Measurements from ENCODE around the gene CCDC12.

GRCh38 chr3:46887980-46888494, 88.5 kb downstream of the CCDC12 start:
- TF ChIP-seq CTCF (IDR thresholded peaks at IDR 0.05) (no peak), POLR2A (IDR thresholded peaks at IDR 0.05) (no peak)
